HEK293T (cell line): ENCODE measurements around the gene ADCY1.

Source experiments
- BHLHE40 ChIP-seq: fragments of 450-650 bp; IDR thresholded peaks from 2 replicates; pipeline ENCODE4 v1.6.1; 2016; ENCODE audit warnings: mild to moderate bottlenecking, moderate library complexity, borderline replicate concordance
- FOXK2 ChIP-seq: fragments of 450-650 bp; IDR thresholded peaks from 2 replicates; pipeline ENCODE4 v1.6.1; 2016; ENCODE audit warnings: mild to moderate bottlenecking
- LEF1 ChIP-seq: fragments of 450-650 bp; IDR thresholded peaks from 2 replicates; pipeline ENCODE4 v1.6.1; 2017; ENCODE audit warnings: mild to moderate bottlenecking, borderline replicate concordance
- SP1 ChIP-seq: fragments of 450-650 bp; IDR thresholded peaks from 2 replicates; pipeline ENCODE4 v1.6.1; 2017
- TF ChIP-seq, protein P1 (sequence below): fragments of 450-650 bp; IDR thresholded peaks from 2 replicates; pipeline ENCODE4 v1.6.1; 2016

GRCh38 chr7:45688382-45688781 is 114.2 kb downstream of the ADCY1 start:
- TF ChIP-seq BHLHE40, result no peak
- no peak for TF ChIP-seq SP1
- TF ChIP-seq, protein P1, sequence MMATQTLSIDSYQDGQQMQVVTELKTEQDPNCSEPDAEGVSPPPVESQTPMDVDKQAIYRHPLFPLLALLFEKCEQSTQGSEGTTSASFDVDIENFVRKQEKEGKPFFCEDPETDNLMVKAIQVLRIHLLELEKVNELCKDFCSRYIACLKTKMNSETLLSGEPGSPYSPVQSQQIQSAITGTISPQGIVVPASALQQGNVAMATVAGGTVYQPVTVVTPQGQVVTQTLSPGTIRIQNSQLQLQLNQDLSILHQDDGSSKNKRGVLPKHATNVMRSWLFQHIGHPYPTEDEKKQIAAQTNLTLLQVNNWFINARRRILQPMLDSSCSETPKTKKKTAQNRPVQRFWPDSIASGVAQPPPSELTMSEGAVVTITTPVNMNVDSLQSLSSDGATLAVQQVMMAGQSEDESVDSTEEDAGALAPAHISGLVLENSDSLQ, result no peak
- no peak for TF ChIP-seq FOXK2
- no peak for TF ChIP-seq LEF1
